CMK (cell line): Measurements from ENCODE around the gene AJUBA.
"Not testable (repeated sequence)": the region's sequence is repeated elsewhere in the genome, so short reads cannot be mapped to it uniquely, and the experiment has no call there.

Experiments used
- DNase-seq: peaks from one replicate; pipeline ENCODE4 v3.0.0-alpha.2; 2010; ENCODE audit warnings: low read depth

The AJUBA gene

GRCh38 chr14:23006188-23006534, 23.8 kb upstream of the AJUBA start:
- DNase-seq: no peak

GRCh38 chr14:23005451-23006187, 23.3 kb upstream of the AJUBA start:
- DNase-seq: no peak

- not testable (repeated sequence) for DNase-seq
Observed at GRCh38 chr14:23004274-23004673, 21.9 kb upstream of the AJUBA start.

GRCh38 chr14:23002592-23002991, 20.2 kb upstream of the AJUBA start:
- no peak for DNase-seq

GRCh38 chr14:23000860-23001259, 18.5 kb upstream of the AJUBA start:
- no peak for DNase-seq

- no peak for DNase-seq
Observed at GRCh38 chr14:22998329-22999012, 16.1 kb upstream of the AJUBA start.

- no peak for DNase-seq
Observed at GRCh38 chr14:22997676-22998323, 15.4 kb upstream of the AJUBA start.

GRCh38 chr14:22996768-22997654, 14.7 kb upstream of the AJUBA start:
- DNase-seq: no peak

GRCh38 chr14:22995889-22996625, 13.7 kb upstream of the AJUBA start:
- DNase-seq: no peak

- DNase-seq: no peak
Observed at GRCh38 chr14:22994762-22995275, 12.5 kb upstream of the AJUBA start.

- DNase-seq: no peak
Observed at GRCh38 chr14:22993517-22993916, 11.2 kb upstream of the AJUBA start.

GRCh38 chr14:22991852-22992251, 9.5 kb upstream of the AJUBA start:
- no peak for DNase-seq

GRCh38 chr14:22987291-22987690, 4.9 kb upstream of the AJUBA start:
- DNase-seq: no peak

- DNase-seq: peak; percentile 59
Observed at GRCh38 chr14:22986508-22987054, 4.2 kb upstream of the AJUBA start.

GRCh38 chr14:22985894-22986507, 3.6 kb upstream of the AJUBA start:
- DNase-seq: no peak

GRCh38 chr14:22984959-22985658, 2.8 kb upstream of the AJUBA start:
- DNase-seq: no peak

GRCh38 chr14:22981876-22982476, 375 bp downstream of the AJUBA start:
- DNase-seq: no peak

GRCh38 chr14:22981090-22981875, 1.1 kb downstream of the AJUBA start:
- no peak for DNase-seq

- DNase-seq: no peak
Observed at GRCh38 chr14:22980672-22981089, 1.7 kb downstream of the AJUBA start.
